GM12891 (cell line): ENCODE measurements around the gene STXBP4.

Experiments
- PAX5 ChIP-seq: IDR thresholded peaks from 2 replicates; pipeline ENCODE4 v1.6.1; 2011; ENCODE audit warnings: low read length, moderate library complexity, mild to moderate bottlenecking; ENCODE audit not compliant: insufficient read depth, severe bottlenecking
- POLR2A ChIP-seq: IDR thresholded peaks from 2 replicates; pipeline ENCODE4 v1.6.1; 2011; ENCODE audit warnings: low read depth, low read length, control low read depth
- POLR2AphosphoS5 ChIP-seq: IDR thresholded peaks from 2 replicates; pipeline ENCODE4 v1.6.1; 2011; ENCODE audit warnings: low read depth, low read length, control low read depth
- TAF1 ChIP-seq: IDR thresholded peaks from 2 replicates; pipeline ENCODE4 v1.6.1; 2011; ENCODE audit warnings: low read depth, low read length, control low read depth

- TF ChIP-seq POLR2A, result no peak
- TF ChIP-seq POLR2AphosphoS5, result no peak
- TF ChIP-seq TAF1, result no peak
- no peak for TF ChIP-seq PAX5
These were observed 222.2 kb downstream of the STXBP4 start for GRCh38 chr17:55190748-55191147.
